Caco-2 (cell line): Measurements from ENCODE around the gene TTC13. TPM values are rescaled to one million over a fixed set of nuclear protein-coding genes. Genes with fewer than 3 reads are reported as not detected.

Experiments
- BruUV-seq: library from RNA; stranded (reverse); fragments of 400-500 nt; replicated peaks from 2 replicates; lab custom pipeline; 2021; lab: Mats Ljungman, UMichigan
- CTCF ChIA-PET: fragments of 300-600 bp; sonication (Branson Sonifier 250); formaldehyde crosslinking; loops from one replicate; lab custom pipeline; 2022; ENCODE audit warnings: antibody characterized with exemption; lab: Charles Lee
- POLR2A ChIA-PET: fragments of 300-600 bp; sonication (Branson Sonifier 250); formaldehyde crosslinking; loops from one replicate; lab custom pipeline; 2022; ENCODE audit warnings: antibody characterized with exemption; lab: Charles Lee
- DNase-seq, 2 experiments: peaks; one replicate each; pipeline versions ENCODE4 v3.0.0 to v3.0.0-alpha.2; 2020 to 2022
- H3K27me3 ChIP-seq: replicated peaks from 2 replicates; pipeline ENCODE4 v1.6.0; 2011; ENCODE audit warnings: low read length; ENCODE audit not compliant: control insufficient read depth, insufficient read depth
- H3K36me3 ChIP-seq: 2 replicates; pipeline ENCODE4 v1.5.1; 2011; ENCODE audit warnings: low read length; ENCODE audit not compliant: control insufficient read depth, insufficient read depth
- H3K4me1 ChIP-seq: fragments of 250-450 bp; sonication (Bioruptor Pico); 2 replicates; pipeline ENCODE4 v1.5.1; 2020; ENCODE audit warnings: mild to moderate bottlenecking
- H3K4me3 ChIP-seq: 2 replicates; pipeline ENCODE4 v1.5.1; 2011; ENCODE audit warnings: low read depth, mild to moderate bottlenecking, control low read depth, low read length
- H3K9me3 ChIP-seq: fragments of 250-450 bp; sonication (Bioruptor Pico); 2 replicates; pipeline ENCODE4 v1.5.1; 2020; ENCODE audit warnings: mild to moderate bottlenecking, moderate library complexity
- H3K27ac Mint-ChIP-seq: one replicate; pipeline ENCODE4 v1.8.0; 2022; ENCODE audit warnings: mixed read lengths; ENCODE audit not compliant: unreplicated experiment
- H3K27me3 Mint-ChIP-seq: one replicate; pipeline ENCODE4 v1.8.0; 2022; ENCODE audit warnings: mixed read lengths; ENCODE audit not compliant: insufficient read depth, unreplicated experiment
- H3K36me3 Mint-ChIP-seq: one replicate; pipeline ENCODE4 v1.8.0; 2022; ENCODE audit warnings: mild to moderate bottlenecking, mixed read lengths; ENCODE audit not compliant: insufficient read depth, unreplicated experiment
- H3K4me1 Mint-ChIP-seq: one replicate; pipeline ENCODE4 v1.8.0; 2022; ENCODE audit warnings: low read depth, mixed read lengths; ENCODE audit not compliant: unreplicated experiment
- H3K4me3 Mint-ChIP-seq: one replicate; pipeline ENCODE4 v1.8.0; 2022; ENCODE audit warnings: mild to moderate bottlenecking, moderate library complexity, mixed read lengths; ENCODE audit not compliant: unreplicated experiment
- H3K9me3 Mint-ChIP-seq: one replicate; pipeline ENCODE4 v1.8.0; 2022; ENCODE audit warnings: mixed read lengths; ENCODE audit not compliant: unreplicated experiment
- intact Hi-C: fragments of 100-400 bp; cut with micrococcal nuclease; formaldehyde crosslinking; loops from one replicate; pipeline ENCODE4 v1.10.0; 2022; ENCODE audit not compliant: unreplicated experiment
- total RNA-seq: library from RNA; stranded (reverse); gene quantifications from 2 replicates; pipeline ENCODE4 v1.2.3, GENCODE V29; 2022
- TF ChIP-seq, protein P1 (sequence below), 2 experiments: fragments of 200-600 bp in 1 of 2; IDR thresholded peaks; 1 replicate in 1 of 2; 2 replicates in 1 of 2; pipeline versions ENCODE4 v1.5.1 to v1.8.0; 2011 to 2022; ENCODE audit warnings: antibody characterized with exemption in 1 of 2, control low read depth in 1 of 2, inconsistent platforms in 1 of 2, low read depth in 1 of 2, low read length in 1 of 2, mild to moderate bottlenecking in 1 of 2, moderate library complexity in 1 of 2; ENCODE audit not compliant: insufficient read depth in 1 of 2, severe bottlenecking in 1 of 2, unreplicated experiment in 1 of 2

The TTC13 gene
- total RNA-seq, 1 experiment from 2014 or later = 57.6 TPM

DNA sequence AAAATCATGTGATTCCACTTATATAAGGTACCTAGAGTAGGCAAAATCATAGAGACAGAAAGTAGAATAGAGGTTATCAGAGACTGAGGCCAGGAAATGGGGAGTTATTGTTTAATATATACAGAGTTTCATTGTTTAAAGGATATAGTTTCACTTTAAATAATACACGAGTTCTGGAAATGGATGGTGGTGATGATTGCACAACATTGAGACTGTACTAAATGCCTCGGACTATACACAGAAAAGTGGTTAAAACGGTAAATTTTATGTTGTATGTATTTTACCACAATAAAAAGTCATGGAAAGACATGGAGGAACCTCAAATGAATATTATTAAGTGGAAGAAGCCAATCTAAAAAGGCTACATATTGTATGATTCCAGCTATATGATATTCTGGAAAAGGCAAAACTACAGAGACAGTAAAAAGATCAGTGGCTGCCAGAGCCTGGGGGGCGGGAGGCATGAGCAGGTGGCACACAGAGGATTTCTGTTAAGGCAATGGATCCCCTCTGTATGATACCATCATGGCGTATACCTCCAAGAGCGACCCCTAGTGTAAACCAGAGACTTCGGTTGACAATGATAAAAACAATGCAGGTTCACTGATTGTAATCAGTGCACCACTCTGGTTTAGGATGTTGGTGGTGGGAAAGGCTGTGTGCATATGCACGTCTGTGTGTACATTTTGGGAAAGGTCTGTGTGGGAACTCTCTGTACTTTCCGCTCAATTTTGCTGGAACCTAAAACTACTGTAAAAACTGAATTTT, 117.9 kb downstream of the TTC13 start:
- TF ChIP-seq, protein P1, sequence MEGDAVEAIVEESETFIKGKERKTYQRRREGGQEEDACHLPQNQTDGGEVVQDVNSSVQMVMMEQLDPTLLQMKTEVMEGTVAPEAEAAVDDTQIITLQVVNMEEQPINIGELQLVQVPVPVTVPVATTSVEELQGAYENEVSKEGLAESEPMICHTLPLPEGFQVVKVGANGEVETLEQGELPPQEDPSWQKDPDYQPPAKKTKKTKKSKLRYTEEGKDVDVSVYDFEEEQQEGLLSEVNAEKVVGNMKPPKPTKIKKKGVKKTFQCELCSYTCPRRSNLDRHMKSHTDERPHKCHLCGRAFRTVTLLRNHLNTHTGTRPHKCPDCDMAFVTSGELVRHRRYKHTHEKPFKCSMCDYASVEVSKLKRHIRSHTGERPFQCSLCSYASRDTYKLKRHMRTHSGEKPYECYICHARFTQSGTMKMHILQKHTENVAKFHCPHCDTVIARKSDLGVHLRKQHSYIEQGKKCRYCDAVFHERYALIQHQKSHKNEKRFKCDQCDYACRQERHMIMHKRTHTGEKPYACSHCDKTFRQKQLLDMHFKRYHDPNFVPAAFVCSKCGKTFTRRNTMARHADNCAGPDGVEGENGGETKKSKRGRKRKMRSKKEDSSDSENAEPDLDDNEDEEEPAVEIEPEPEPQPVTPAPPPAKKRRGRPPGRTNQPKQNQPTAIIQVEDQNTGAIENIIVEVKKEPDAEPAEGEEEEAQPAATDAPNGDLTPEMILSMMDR (IDR thresholded peaks at IDR 0.05; ENCODE audit: insufficient read depth in 1 of 2, low read depth in 1 of 2, low read length in 1 of 2, severe bottlenecking in 1 of 2, unreplicated experiment in 1 of 2) = no peak
- Mint-ChIP-seq H3K36me3 (peaks cover 60% of the 10 kb centered on the region), H3K4me3 (no peak overlapping the region), H3K27ac (no peak overlapping the region), H3K9me3 (peaks cover 8% of the 10 kb centered on the region), H3K4me1 (peaks cover 38% of the 10 kb centered on the region), H3K27me3 (no peaks in the 10 kb centered on the region)
- no peak overlapping the region for H3K4me3 ChIP-seq
- H3K9me3 ChIP-seq = no peaks in the 10 kb centered on the region
- no TSS peak for BruUV-seq
- intact Hi-C loops = loop anchor here (10.0 kb wide), 1 partner anchor 354 kb away; no protein-coding TSS in a partner anchor
- DNase-seq = no peak
- no peaks in the 10 kb centered on the region for H3K27me3 ChIP-seq
- peaks cover 38% of the 10 kb centered on the region for H3K4me1 ChIP-seq
- no peaks in the 10 kb centered on the region for H3K36me3 ChIP-seq
- ChIA-PET CTCF (no interaction called here), POLR2A (no interaction called here)

DNA sequence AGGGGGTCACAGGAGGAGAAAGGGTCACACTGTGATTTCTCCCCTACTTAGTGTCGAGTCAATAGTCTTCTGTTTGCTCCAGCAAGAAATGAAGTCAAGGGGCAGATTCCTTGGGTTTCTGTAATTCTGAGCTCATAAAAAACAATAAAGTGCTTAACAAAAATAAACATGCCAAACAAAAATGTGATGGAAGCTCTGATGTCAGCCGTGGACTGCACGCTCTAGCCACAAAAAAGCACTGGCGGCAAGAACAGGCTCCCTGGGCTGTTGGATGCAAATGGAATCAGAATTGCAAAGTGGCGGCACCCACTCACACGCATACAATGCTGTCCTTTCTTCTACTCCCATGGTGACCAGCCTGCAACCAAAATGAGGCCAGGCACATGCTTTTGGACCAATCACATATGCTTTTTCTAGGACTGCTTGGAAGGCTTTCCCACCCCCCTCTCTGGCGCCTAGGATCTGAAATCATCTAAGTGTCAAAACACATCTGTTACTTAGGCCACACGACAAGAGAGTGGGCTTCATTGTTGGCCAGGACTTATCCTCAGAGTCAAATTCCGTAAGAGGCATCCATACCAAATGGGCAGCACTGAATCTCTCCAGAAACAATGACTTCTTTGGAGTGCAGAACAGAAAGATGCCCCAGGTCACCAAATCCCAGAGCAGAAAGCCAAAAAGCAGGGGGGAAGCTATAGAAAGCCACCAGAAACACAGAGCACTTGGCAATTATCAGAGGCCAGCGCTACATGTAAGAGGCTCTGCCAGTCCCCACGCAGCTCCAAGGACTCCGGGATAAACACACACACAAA, 119.5 kb downstream of the TTC13 start:
- no TSS peak for BruUV-seq
- TF ChIP-seq, protein P1 (IDR thresholded peaks at IDR 0.05; ENCODE audit: insufficient read depth in 1 of 2, low read depth in 1 of 2, low read length in 1 of 2, severe bottlenecking in 1 of 2, unreplicated experiment in 1 of 2) = no peak
- Mint-ChIP-seq H3K36me3 (peaks cover 66% of the 10 kb centered on the region), H3K4me3 (no peak overlapping the region), H3K27me3 (no peaks in the 10 kb centered on the region), H3K9me3 (peaks cover 22% of the 10 kb centered on the region), H3K27ac (no peak overlapping the region), H3K4me1 (peaks cover 25% of the 10 kb centered on the region)
- no peak for DNase-seq
- no peaks in the 10 kb centered on the region for H3K9me3 ChIP-seq
- no peaks in the 10 kb centered on the region for H3K27me3 ChIP-seq
- ChIA-PET CTCF (no interaction called here), POLR2A (interaction anchor here (0.6 to 1.2 kb wide), 4 partner anchors 9 to 80 kb away, joined by 3 to 5 read pairs (median 4); partner anchors contain the start of gene C1orf198)
- H3K36me3 ChIP-seq = peaks cover 3% of the 10 kb centered on the region; the same call in 1 of the 2 replicates
- intact Hi-C loops = no loop called here
- peaks cover 33% of the 10 kb centered on the region for H3K4me1 ChIP-seq
- H3K4me3 ChIP-seq = no peak overlapping the region

DNA sequence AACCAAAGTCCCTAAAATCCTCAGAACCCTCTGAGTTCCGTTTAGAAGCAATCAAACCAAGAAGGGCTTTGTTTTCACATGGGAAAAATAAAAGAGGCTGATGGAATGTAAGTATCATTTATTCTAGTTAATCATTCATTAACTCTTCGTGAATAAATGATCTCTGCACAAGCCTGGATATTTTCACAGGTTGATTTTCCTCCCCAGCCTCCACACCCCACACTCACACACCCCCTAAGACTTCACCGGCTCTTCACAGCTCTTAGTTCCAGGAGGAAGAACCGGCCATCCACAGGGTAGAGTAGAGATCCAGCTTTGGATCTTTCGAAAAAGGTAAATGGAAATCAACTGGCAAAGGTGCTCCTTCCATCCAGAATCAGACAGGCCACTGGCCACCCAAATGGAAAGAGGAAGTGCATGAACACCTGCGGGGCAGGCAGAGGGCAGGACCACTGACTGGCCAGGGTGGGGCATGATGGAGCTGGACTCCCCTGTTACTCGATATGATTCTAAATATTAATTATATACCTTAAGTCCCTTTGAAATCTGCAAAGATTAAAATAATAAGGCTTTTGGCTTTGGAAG, 120.3 kb downstream of the TTC13 start:
- ChIA-PET CTCF (no interaction called here), POLR2A (interaction anchor here (0.6 to 1.2 kb wide), 3 partner anchors 10 to 81 kb away, joined by 3 to 5 read pairs (median 4); partner anchors contain the start of gene C1orf198)
- H3K27ac Mint-ChIP-seq = no peak overlapping the region
- no peaks in the 10 kb centered on the region for H3K9me3 ChIP-seq
- peaks cover 70% of the 10 kb centered on the region for H3K36me3 Mint-ChIP-seq
- BruUV-seq = no TSS peak
- no peak for DNase-seq
- peaks cover 18% of the 10 kb centered on the region for H3K4me1 Mint-ChIP-seq
- H3K4me1 ChIP-seq = peaks cover 25% of the 10 kb centered on the region
- no peaks in the 10 kb centered on the region for H3K27me3 Mint-ChIP-seq
- H3K4me3 ChIP-seq = no peak overlapping the region
- TF ChIP-seq, protein P1 (IDR thresholded peaks at IDR 0.05; ENCODE audit: insufficient read depth in 1 of 2, low read depth in 1 of 2, low read length in 1 of 2, severe bottlenecking in 1 of 2, unreplicated experiment in 1 of 2) = no peak
- H3K27me3 ChIP-seq = no peaks in the 10 kb centered on the region
- H3K36me3 ChIP-seq = peaks cover 4% of the 10 kb centered on the region; the same call in 1 of the 2 replicates
- H3K9me3 Mint-ChIP-seq = peaks cover 30% of the 10 kb centered on the region
- intact Hi-C loops = no loop called here
- no peak overlapping the region for H3K4me3 Mint-ChIP-seq
